Liver (tissue), 9 donors: ENCODE data around the gene CHADL. TPM values are rescaled to one million over a fixed set of nuclear protein-coding genes. Genes with fewer than 3 reads are reported as not detected.

Experiments used
- DNase-seq: peaks from one replicate; pipeline ENCODE4 v3.0.0-alpha.2; 2017; ENCODE audit warnings: low spot score
- H3K27ac ChIP-seq, 2 donors: one replicate each; pipeline ENCODE4 v1.7.0; 2013; ENCODE audit warnings: inconsistent platforms in 2 of 2, low read length in 2 of 2, control low read depth in 1 of 2, low read depth in 1 of 2, mild to moderate bottlenecking in 1 of 2
- H3K27me3 ChIP-seq, 4 donors: one replicate each; pipeline versions ENCODE4 v1.6.1 to v1.7.0; 2013; ENCODE audit warnings: low read length in 3 of 4, inconsistent platforms in 1 of 4, mild to moderate bottlenecking in 1 of 4, moderate library complexity in 1 of 4; ENCODE audit not compliant: control insufficient read depth in 4 of 4, insufficient read depth in 4 of 4
- H3K36me3 ChIP-seq, 4 donors: one replicate each; pipeline versions ENCODE4 v1.6.1 to v1.7.0; 2013; ENCODE audit warnings: low read length in 3 of 4, mild to moderate bottlenecking in 3 of 4, low read depth in 1 of 4, moderate library complexity in 1 of 4; ENCODE audit not compliant: control insufficient read depth in 4 of 4, insufficient read depth in 3 of 4
- H3K4me1 ChIP-seq, 4 donors: one replicate each; pipeline versions ENCODE4 v1.6.1 to v1.7.0; 2013; ENCODE audit warnings: low read length in 3 of 4, mild to moderate bottlenecking in 3 of 4, moderate library complexity in 1 of 4; ENCODE audit not compliant: control insufficient read depth in 4 of 4, insufficient read depth in 4 of 4
- H3K4me3 ChIP-seq, 3 donors: one replicate each; pipeline versions ENCODE4 v1.6.1 to v1.7.0; 2013; ENCODE audit warnings: low read length in 3 of 3, control low read depth in 1 of 3, low read depth in 1 of 3, mild to moderate bottlenecking in 1 of 3
- H3K9ac ChIP-seq, 2 donors: one replicate each; pipeline ENCODE4 v1.7.0; 2013; ENCODE audit warnings: low read length in 2 of 2, mild to moderate bottlenecking in 2 of 2, moderate library complexity in 2 of 2, control low read depth in 1 of 2, low read depth in 1 of 2
- H3K9me3 ChIP-seq, 4 donors: one replicate each; pipeline versions ENCODE4 v1.6.1 to v1.7.0; 2013; ENCODE audit warnings: low read length in 3 of 4; ENCODE audit not compliant: control insufficient read depth in 4 of 4
- CTCF ChIP-seq: fragments of 150-350 bp; IDR thresholded peaks from 2 replicates; pipeline ENCODE4 v1.5.1; 2017; ENCODE audit warnings: improper control_type of control experiment, low read depth, low read length; ENCODE audit not compliant: missing input control
- GABPA ChIP-seq, 2 donors: IDR thresholded peaks in 1 of 2; conservative IDR thresholded peaks in 1 of 2; 2 replicates each; pipeline ENCODE4 v1.6.1; 2016; ENCODE audit warnings: antibody characterized with exemption in 2 of 2, mild to moderate bottlenecking in 1 of 2, moderate library complexity in 1 of 2
- HNF4A ChIP-seq, 2 donors: conservative IDR thresholded peaks; 2 replicates each; pipeline ENCODE4 v1.6.1; 2016; ENCODE audit warnings: antibody characterized with exemption in 2 of 2, mild to moderate bottlenecking in 2 of 2
- HNF4G ChIP-seq: IDR thresholded peaks from 2 replicates; pipeline ENCODE4 v1.6.1; 2016; ENCODE audit warnings: antibody characterized with exemption
- JUND ChIP-seq, 2 donors: IDR thresholded peaks; 2 replicates each; pipeline ENCODE4 v1.6.1; 2016; ENCODE audit warnings: antibody characterized with exemption in 2 of 2
- NR2F2 ChIP-seq: IDR thresholded peaks from 2 replicates; pipeline ENCODE4 v1.6.1; 2016; ENCODE audit warnings: antibody characterized with exemption
- RAD21 ChIP-seq, 2 donors: IDR thresholded peaks; 2 replicates each; pipeline ENCODE4 v1.6.1; 2016; ENCODE audit warnings: antibody characterized with exemption in 2 of 2, mild to moderate bottlenecking in 2 of 2
- REST ChIP-seq: IDR thresholded peaks from 2 replicates; pipeline ENCODE4 v1.6.1; 2016; ENCODE audit warnings: antibody characterized with exemption, mild to moderate bottlenecking
- RXRA ChIP-seq, 2 donors: IDR thresholded peaks; 2 replicates each; pipeline ENCODE4 v1.6.1; 2017 to 2018; ENCODE audit warnings: antibody characterized with exemption in 2 of 2, mild to moderate bottlenecking in 1 of 2
- SP1 ChIP-seq: IDR thresholded peaks from 2 replicates; pipeline ENCODE4 v1.6.1; 2018; ENCODE audit warnings: antibody characterized with exemption, mild to moderate bottlenecking
- WGBS: extraction: QIAGEN DNeasy Blood & Tissue Kit; methylation state at CpG from one replicate; pipeline ENCODE4 v1.1.7; 2013; 5-methylcytosine and 5-hydroxymethylcytosine counted together
- polyA plus RNA-seq, 2 donors: library from polyadenylated mRNA; stranded (reverse) in 1 of 2; unstranded in 1 of 2; fragments of 200-250 nt in 1 of 2; fragments of >200 nt in 1 of 2; fragmentation: Nextera tagmentation in 1 of 2; extraction: Ambion mirVana in 1 of 2; gene quantifications; one replicate each; pipeline versions ENCODE4 v1.2.1 to v1.2.3, GENCODE V29; 2013 to 2015
- total RNA-seq, 2 donors: library from RNA; depleted of rRNA; stranded (reverse); fragments of >200 nt; gene quantifications; one replicate each; pipeline ENCODE4 v1.2.3, GENCODE V29; 2014
- TF ChIP-seq, protein P1 (sequence below): IDR thresholded peaks from 2 replicates; pipeline ENCODE4 v1.6.1; 2016; ENCODE audit warnings: antibody characterized with exemption
- TF ChIP-seq, protein P2 (sequence below): IDR thresholded peaks from 2 replicates; pipeline ENCODE4 v1.6.1; 2016; ENCODE audit warnings: antibody characterized with exemption
- donor health status: healthy.
- donor health status: healthy.
- donor health status: healthy.
- donor health status: healthy.
- donor health status: healthy.

Gene CHADL
- total and polyA plus RNA-seq, 4 donors, result 0.51 to 1.0 (median 0.62) TPM

- Histone ChIP-seq H3K27me3 (no peaks in the 10 kb centered on the region), H3K27ac (no peak overlapping the region), H3K36me3 (no peaks in the 10 kb centered on the region), H3K4me3 (no peak overlapping the region), H3K9ac (no peak overlapping the region), H3K9me3 (no peaks in the 10 kb centered on the region), H3K4me1 (peaks cover 10 to 34% (median 23%) of the 10 kb centered on the region in 4 donors)
- 95% methylated on average over 32 of the region's 32 CpGs for WGBS
- no peak for TF ChIP-seq RAD21 (IDR thresholded peaks at IDR 0.05)
- TF ChIP-seq HNF4A (conservative IDR thresholded peaks at IDR 0.05), result no peak
- no peak for TF ChIP-seq HNF4G
- no peak for TF ChIP-seq REST
- TF ChIP-seq, protein P1, sequence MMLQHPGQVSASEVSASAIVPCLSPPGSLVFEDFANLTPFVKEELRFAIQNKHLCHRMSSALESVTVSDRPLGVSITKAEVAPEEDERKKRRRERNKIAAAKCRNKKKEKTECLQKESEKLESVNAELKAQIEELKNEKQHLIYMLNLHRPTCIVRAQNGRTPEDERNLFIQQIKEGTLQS, result no peak
- TF ChIP-seq SP1, result no peak
- TF ChIP-seq CTCF, result no peak
- TF ChIP-seq, protein P2, sequence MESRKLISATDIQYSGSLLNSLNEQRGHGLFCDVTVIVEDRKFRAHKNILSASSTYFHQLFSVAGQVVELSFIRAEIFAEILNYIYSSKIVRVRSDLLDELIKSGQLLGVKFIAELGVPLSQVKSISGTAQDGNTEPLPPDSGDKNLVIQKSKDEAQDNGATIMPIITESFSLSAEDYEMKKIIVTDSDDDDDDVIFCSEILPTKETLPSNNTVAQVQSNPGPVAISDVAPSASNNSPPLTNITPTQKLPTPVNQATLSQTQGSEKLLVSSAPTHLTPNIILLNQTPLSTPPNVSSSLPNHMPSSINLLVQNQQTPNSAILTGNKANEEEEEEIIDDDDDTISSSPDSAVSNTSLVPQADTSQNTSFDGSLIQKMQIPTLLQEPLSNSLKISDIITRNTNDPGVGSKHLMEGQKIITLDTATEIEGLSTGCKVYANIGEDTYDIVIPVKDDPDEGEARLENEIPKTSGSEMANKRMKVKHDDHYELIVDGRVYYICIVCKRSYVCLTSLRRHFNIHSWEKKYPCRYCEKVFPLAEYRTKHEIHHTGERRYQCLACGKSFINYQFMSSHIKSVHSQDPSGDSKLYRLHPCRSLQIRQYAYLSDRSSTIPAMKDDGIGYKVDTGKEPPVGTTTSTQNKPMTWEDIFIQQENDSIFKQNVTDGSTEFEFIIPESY, result no peak
- no peak for TF ChIP-seq GABPA (IDR thresholded peaks at IDR 0.05 in 1 of 2, conservative IDR thresholded peaks at IDR 0.05 in 1 of 2)
- no peak for TF ChIP-seq RXRA (IDR thresholded peaks at IDR 0.05)
- no peak for DNase-seq
Observed at GRCh38 chr22:41238570-41239442, 1.9 kb downstream of the CHADL start.

DNA sequence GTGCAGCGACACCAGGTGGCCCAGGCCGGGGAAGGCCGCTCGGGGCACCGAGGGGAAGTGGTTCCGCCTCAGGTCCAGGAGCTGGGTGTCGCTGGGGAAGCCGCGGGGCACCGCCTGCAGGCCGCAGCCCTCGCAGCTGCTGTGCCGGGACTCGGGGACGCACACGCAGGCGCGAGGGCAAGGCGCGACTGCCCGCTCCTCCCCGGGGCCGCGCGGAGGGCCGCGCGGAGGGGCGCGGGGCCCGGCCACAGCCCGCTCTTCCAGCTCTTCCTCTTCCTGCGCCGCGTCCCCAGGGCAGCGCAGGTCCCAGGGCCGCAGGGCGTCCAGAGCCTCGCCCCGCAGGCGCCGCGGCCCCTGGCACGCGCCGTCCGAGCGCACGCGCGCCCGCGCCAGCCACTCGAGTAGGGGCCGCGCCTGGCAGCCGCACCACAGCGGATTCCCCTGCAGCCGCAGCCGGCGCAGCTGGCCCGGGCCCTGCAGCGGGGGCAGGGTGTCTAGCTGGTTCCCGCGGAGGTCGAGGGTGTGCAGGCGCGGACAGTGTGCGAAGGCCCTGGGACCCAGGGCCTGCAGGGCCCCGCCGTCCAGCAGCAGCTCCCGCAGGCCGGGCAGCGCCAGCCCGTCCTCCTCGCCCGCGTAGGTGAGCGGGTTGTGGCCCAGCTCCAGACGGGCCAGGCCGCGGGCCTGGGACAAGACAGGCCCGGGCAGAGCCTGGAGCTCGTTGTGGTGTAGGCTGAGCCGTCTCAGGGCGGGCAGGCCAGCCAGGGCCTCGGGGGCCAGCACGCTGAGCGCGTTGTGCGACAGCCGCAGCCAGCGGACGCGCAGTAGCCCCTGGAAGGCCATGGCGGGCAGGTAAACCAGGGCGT lies 2.8 kb downstream of the CHADL start:
- DNase-seq, result peak; percentile 60
- Histone ChIP-seq H3K9ac (peak overlapping the region in 1 of 2 donors; percentile 37), H3K27ac (no peak overlapping the region), H3K9me3 (no peaks in the 10 kb centered on the region), H3K36me3 (no peaks in the 10 kb centered on the region), H3K27me3 (no peaks in the 10 kb centered on the region), H3K4me1 (peaks cover 10 to 34% (median 23%) of the 10 kb centered on the region in 4 donors), H3K4me3 (peak overlapping the region in 2 of 3 donors; percentile 12 to 62)
- no peak for TF ChIP-seq SP1
- TF ChIP-seq, protein P2, result no peak
- TF ChIP-seq CTCF, result peak; percentile 63
- TF ChIP-seq HNF4G, result no peak
- TF ChIP-seq HNF4A (conservative IDR thresholded peaks at IDR 0.05), result no peak
- TF ChIP-seq, protein P1, result no peak
- no peak for TF ChIP-seq JUND (IDR thresholded peaks at IDR 0.05)
- no peak for TF ChIP-seq NR2F2
- no peak for TF ChIP-seq RXRA (IDR thresholded peaks at IDR 0.05)
- peak; percentile 81 to 88 for TF ChIP-seq RAD21 (IDR thresholded peaks at IDR 0.05)
- WGBS, result 18% methylated on average over 97 of the region's 97 CpGs
